ENCODE results near the gene GUCY1A1.

The GUCY1A1 gene

DNA sequence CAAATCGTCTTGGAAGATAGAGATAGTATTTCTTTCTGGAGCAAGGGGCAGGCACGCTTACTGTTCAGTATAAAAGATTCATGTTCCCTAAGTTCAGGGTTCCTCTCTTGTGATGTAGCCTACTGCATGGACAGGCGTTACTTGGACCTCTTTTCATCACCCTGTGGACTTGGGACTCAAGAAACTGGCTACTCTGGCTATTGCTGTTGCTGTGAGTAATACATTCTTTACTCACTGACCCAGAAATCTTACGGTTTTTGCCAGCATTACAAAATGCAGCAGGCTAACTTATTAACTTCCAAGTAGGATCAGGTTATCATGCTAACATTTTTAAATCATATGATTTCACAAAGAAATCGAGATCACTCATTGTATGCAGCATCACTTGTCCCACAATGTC, 79.3 kb downstream of the GUCY1A1 start:
- DNase-seq: no peak

DNA sequence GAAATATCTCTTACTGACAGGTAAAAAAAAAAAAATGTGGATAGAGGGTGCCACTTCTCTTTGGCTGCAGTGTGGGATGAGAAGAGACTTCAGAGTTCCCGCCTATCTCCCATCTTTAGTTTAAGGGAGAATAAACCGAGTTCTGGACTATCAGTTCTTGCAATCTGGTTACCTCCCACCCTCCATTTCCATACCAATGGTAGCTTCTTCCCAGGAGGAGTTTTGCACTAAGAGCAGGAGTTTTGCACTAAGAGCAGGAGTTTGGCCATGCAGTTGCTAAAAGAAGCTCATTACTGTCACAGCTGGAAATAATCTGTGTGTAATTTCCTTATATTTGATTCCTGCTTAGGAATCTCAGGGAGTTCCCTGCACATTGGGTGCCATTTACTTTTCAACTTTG, 81.4 kb downstream of the GUCY1A1 start:
- no peak for DNase-seq

DNA sequence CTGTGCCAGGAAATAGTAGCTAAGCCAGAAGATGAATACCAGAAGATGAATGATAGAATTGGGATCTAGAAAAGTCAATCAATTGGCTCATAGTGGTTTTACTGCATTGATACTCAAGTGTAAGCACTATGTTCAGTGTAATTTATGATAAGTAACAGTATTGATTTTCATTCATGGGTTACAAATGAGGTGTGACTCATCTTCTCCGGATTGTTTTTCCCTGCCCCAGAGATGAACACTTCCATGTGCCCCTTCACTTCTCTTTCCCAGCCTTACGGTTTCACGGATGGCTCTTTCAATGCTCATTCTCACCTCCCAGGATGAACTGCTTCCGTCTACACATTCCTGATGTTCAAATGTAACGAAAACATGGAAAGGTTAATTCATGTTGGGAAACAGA, 82.4 kb downstream of the GUCY1A1 start:
- DNase-seq: no peak

DNA sequence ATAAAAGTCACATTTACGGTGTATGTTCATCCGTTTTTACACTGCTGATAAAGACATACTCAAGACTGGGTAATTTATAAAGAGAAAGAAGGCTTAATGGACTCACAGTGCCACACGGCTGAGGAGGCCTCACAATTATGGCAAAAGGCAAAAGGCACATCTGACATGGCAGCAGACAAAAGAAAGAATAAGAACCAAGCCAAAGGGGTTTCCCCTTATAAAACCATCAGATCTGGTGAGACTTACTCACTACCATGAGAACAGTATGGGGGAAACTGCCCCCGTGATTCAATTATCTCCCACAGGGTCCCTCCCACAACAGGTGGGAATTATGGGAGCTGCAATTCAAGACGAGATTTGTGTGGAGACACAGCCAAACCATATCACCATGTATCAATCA, 84.9 kb downstream of the GUCY1A1 start:
- DNase-seq: no peak

DNA sequence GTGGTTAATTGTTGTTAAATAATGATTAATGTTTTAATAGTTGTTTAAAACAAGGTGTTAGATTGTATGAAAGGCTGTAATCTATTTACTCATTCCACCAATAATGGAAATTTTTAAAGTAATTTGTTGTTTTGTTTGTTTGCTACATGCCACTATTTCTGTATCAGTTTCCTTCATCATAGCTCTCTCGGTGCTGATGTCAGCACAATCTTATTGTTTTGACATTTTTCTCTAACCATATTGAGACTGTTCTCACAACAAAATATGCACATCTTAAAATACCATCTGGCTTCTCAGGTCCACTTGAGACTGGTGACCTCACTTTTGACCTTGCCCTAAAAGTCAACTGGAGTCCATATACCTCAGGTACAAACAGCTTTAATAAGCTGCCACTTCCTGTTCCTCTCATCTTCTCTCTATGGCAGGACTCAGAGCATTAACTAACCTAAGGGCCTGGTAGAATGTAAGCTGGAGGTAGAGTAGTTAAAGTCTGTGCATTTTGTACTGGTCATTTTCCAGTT, 91.2 kb downstream of the GUCY1A1 start:
- no peak for DNase-seq

DNA sequence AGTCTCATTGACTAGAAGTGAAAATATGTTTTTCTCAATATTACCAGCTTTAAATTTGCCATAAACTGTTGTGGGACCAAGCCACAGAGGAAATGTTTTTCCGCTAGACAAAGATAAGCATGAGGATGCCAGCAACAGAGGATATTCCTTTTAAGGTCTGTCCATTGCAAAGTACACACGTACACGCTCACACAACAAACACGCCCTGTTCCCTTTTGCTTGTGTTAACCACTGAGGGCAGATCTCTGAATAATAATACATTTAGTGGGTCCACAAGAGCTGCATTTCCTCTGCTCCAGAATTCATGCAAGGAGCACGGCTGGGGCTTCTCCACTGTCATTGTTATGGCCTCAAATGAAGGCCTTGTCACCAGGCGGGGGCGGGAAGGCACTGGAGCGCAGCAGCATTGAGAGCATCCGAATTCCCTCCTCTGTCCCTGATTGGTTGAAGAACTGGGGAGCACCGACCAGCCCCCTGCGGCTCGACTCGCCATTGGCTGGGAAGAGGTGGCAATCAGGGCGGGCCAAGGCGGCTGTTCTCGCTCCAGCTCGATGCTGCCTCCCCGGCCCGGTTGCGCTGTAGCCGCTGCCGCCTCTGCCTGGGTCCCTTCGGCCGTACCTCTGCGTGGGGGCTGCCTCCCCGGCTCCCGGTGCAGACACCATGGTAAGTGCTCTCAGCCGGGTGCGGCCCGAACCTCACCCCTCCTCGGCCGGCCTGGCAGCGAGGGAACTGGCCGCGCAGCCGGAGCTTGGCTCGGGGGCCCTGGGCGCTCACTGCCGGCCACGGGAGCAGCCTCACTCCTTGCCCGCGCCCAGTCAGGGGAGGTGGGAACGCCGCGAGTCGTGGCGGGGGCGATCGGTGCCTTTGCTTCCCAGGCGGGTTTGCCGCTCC, 92.1 kb downstream of the GUCY1A1 start, which contains the start of gene GUCY1B1:
Gene GUCY1B1, plus strand, starts transcription at position 541 of the 891 bp plus-strand sequence. Its CDS starts 120 bp downstream, at position 661.
- peak; percentile 85 for DNase-seq

DNA sequence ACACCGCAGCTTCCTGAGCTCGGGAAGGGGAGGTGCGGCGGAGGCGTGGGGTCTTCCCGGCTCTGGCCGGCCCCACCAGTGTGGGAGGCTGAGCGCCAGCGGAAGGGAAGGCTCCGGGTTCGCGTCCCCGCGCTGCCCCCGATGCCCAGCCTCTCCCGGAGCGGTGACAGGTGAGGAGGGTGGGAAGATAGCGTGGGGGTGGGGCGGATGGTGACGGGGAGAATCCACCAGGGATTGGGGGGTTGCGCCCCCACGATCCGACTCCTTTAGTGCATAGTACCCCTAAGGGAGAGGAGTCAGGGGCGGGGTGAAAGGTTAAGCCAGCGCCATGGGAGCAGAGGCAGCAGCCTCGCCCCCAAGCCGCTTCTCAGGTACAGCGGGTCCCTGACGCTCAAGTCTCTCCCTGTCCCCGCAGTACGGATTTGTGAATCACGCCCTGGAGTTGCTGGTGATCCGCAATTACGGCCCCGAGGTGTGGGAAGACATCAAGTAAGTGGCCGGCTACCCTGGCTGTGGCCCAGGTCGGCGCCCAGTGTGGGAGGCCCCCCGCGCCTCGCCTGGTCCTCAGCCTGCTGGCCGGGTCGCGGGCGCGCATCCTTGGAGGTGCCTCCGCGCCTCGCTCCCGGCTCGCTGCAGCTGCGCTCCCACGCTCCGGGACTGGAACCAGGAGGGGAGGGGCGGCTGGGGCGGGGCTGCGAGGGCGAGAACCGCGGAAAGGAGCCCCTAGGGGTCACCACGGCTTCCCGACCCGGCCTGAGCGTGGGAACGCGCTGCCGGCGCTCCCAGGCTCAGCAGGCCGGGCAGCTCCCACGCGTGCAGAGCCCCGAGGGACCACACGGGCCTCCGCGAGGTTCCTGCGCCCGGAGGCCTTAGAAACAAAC, 93.0 kb downstream of the GUCY1A1 start:
- peak; percentile 37 for DNase-seq

DNA sequence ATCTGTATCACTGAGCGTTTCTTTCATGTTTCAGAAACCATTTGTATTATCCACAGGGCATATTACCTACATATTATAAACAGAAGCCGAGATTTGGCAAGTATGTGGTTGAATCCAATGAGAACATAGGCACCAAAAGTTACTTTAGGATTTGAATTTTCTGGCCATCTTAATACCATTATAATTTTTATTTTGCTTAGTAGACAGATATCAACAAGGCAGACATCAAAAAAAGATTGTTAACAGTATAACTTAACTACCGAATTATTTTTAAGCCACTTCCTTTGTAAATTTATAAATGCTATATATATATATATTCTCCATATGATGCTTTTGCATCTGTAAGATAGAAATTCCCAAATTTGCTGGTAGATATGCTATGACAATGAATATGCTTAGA, 94.4 kb downstream of the GUCY1A1 start:
- DNase-seq: no peak

DNA sequence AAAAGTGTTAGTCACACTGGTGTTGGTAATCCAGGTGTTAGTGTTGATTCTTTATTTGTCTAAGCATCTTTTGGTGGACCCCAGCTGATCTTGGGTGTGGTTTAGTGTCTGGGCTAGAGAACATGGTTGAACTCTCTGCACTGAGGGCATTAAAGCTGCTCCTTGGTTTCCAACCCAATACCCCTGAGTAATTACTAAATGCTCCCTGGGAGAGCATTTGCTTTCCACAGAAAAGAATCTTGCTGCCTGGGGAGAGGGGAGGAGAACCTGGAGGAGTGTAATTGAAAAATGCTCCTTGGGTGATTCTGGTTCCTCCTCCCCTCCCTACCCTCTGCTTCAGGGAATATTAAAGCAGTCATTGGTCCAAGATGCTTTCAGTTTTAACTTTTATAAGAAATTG, 95.3 kb downstream of the GUCY1A1 start:
- no peak for DNase-seq

DNA sequence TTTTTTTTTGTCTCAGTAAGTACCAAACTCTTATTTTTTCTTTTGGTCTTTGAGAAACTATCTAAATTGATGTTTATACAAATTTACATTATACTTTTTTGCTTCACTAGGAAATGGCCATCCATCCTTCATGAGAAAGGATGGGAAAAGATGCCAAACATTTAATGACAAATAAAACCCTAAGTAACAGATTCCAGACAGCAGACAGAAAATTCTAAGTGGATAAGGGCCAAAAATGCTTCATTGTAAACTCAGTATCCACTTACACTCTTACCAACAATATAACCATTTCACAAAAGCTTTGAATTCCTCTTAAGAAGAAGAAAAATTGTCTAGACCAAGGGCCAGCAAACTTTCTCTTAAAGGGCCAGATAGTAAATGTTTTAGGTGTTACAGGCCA, 95.7 kb downstream of the GUCY1A1 start:
- DNase-seq: no peak

DNA sequence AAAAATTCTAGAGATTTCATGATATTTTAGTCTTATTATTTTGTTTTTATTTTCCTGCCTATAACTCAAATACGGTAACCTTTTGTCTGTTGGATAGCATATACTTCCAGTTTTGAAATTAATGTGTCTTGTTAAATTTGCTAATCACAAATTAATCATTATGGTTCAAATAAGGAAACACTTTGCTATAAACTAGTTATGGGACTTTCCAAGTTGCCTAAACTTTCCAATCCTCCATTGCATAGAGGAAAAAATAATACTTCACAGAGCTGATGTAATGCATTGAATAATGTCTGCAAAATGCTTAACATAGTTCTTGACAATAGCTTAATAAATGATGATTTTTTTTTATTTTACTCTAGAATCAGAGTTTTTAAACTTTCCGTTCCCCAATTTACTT, 96.9 kb downstream of the GUCY1A1 start:
- DNase-seq: no peak

DNA sequence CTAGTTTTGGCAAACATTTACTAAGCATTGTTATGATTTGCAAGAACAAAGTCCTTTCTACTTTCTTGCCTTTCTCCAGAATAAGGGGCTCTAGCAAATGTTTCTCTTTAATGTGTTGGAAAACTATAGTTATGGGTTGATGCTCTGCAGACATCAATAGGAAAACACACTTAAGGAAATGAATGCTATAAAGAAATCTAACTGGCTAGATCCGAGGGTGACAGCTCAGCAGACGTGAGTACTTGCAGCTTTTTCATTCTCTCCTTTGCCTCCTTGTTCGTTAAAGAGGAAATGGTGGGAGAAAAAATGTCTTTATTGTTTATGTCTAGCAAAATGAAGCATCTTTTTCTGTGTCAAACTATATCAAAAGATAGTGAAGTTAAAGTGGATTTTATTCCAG, 98.5 kb downstream of the GUCY1A1 start:
- no peak for DNase-seq

DNA sequence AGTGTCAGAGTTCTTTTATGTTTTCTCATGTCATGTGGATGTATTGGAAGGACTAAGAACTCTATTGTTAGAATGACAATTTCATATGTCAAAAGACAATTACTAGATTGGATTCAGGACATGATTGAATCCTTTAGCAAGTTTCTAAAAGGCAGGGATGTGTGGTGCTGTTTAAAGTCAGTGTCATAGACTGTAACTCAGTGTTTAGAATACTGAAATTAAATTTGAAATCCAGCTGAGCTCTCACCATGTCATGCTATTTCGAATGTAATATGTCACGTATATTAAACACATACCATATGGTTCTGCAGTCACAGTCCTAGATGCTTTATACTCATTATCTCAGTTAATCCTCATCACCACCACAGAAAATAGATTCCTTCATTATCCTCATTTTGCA, 100.0 kb downstream of the GUCY1A1 start:
- no peak for DNase-seq

DNA sequence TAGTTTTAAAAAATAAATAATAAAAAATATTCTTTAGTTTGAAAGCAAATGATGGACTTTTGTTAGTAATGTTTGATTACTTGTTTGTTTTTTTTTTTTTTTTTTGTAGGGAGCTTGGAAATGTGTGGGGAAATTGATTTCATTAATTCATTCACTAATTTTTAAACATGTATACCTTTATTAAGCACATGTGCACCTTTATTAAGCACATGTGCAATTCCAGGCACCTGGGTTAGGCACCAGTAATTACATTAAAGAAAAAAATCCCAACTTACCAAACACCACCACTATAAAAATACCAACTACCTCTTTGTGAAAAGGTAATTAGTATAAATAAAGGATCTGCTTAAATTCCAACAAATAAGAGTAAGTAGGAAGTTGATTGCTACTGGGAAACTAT, 101.7 kb downstream of the GUCY1A1 start:
- DNase-seq: no peak

DNA sequence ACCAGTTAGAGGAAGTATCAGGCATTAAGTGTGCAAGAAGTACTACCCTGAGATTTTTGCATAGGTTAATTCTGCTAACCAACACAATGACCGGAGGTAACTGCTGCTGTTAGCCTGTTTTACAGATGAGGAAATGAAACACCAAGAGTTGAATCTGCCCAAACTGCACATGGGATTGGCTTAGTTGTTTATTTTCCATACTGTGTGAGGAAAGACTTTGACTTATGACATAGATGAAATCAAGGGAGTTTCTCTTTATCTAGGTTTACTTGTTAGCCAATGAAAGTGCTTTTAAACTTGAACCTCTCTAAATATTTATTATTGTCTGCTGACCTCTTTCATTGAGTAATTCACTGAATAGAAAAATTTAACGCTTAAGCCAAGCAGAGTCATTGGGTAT, 102.4 kb downstream of the GUCY1A1 start:
- DNase-seq: no peak

DNA sequence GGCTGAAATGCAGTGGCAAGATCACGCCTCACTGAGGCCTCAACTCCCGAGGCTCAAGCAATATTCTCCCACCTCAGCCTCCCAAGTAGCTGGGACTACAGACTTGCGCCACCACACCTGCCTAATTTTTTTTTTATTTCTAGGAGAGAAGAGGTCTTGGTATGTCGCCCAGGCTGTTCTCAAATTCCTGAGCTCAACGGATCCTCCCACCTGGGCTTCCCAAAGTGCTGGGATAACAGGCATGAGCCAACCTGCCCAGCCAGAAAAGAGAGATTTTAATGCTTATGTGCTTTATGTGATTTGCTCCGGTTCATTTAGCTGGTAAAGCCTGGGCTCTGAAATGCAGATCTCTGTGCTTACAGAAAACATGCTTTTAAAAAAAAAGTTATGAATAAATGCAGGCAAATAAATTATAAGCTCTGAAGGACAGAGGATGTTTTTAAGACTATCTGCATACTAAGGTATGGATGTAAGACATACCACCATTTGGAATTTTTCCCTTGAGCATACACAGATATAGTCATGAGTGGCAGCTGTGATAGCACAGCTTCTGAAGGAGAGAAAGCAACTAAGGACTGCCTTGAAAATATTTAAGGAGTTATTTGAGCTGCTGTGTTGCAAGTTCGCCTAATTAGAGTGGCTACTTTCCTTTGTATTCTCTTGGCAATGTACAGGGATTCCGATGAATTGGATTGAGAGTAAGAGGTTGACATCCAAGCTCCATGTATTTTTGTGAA, 106.0 kb downstream of the GUCY1A1 start:
- DNase-seq: no peak

DNA sequence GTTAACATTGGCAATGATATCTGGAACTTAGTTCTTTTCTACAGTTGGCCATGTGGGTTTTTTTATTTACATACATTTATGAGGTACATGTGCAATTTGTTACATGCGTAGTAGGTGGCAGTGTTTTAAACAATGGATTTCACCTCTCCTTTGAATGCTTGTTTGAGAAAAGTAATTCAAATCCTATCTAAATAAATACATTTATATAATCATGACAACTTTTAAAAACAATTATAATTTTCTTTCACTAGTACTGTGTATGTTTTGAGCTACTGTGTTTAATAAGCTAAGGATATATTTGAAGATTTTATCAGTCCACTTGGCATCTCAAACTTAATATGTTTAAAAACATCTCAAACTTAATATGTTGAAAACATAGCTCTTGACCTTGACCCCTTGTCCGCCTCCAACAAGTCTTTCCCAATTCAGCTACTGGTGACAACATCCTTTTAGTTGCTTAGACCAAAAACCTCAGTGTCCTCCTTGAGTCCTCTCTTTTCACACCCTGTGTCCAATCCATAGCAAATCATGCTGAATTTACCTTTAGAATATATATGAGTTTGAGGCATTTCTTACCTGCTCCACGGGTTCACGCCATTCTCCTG, 106.7 kb downstream of the GUCY1A1 start:
- no peak for DNase-seq

DNA sequence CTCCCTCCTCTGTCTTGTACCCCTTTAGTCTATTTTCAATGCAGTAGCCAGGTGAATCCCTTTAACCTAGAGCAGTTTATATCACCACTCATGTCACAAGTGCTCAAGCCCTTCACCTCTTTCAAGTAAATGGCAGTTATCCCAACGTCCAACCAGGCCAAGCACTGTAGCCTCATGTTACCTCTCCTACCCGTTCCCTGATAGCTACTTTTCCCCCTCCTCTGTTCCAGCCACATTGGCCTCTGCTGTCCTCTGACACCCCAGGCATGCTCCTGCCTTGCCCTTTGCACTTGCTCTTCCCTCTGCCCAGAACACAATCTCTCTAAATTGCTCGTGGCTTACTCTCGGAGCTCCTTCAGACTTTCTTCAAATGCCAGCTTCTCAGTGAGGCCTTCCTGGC, 107.4 kb downstream of the GUCY1A1 start:
- DNase-seq: no peak

DNA sequence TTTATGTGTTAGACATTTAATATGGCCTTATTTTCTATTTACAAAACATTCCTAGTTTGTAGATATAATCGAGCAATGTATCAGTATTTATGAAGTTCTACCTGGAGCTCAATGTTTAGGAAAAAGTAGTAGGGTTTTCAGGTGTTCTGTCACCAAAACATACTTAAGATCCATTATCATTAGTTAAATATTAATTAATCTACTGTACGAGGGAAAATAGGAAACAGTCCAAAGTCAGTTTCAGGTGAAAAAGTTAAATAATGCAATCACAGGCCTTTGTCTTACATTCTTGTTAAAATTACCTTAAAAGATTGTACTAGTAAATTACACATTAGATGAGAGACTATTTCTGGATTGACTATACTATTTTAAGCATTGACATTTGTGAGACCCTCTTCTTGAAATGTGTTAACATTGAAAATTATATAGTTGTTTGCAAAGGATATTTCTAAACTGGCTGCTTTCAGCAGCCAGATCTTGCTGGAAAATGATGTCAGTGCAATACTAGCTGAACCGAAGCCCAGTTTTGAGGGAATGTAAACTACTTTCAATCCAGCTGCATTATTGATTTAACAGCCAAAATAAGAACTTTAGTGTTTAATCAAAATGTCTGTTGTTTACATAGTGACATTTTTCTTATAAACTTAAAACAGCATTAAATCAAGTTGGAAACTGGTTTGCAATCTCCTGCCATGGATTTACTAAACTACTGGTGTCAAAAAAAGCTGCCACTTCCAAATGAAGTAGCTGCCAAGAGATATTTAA, 111.5 kb downstream of the GUCY1A1 start:
- DNase-seq: no peak

DNA sequence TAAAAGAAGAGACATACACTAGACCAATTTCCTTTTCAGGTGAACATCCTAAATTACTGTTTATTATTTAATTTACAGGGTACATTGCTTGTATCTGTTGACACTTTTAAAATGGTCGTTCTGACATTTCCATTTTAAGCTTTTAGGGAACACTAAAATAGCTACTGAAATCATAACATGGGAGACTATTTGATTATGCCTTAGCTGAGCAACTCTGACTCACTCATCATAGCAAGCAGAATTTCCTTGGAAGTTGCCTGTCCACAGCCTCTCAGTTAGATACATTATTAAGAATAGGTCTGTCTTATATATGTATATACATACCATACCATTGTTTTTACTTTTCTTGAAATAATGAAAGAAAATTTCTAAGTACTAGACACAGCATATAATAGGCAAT, 114.1 kb downstream of the GUCY1A1 start:
- DNase-seq: no peak

DNA sequence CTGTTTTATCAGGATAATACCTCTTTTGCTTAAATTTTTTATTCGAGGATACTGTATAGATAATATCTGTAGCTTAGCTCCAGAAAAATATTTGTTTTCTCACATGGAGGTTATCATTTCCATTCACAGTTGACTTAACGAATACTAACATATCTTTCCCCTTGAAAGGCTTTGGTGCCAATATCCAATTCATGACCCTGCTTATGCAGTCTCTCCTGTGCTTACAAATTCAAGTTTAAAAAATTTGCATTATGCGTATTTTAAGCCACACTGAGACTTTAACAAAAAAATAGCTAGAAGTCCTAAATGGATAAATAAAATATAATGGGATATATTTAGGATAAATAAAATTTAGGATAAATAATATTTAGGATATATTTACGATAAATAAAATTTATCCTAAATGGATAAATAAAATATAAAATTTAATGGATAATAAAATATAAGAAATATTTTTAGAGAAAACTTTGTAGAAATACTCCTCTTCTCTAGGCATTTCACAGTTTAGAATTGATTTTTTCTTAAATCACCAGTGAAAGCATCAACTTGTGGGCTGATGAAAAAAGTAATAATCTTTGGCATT, 114.7 kb downstream of the GUCY1A1 start:
- no peak for DNase-seq

Data from NCI-H345 (cell line).